ENCODE results near the gene SLC22A23. TPM values are rescaled to one million over a fixed set of nuclear protein-coding genes. Genes with fewer than 3 reads are reported as not detected.

Gene SLC22A23
- total RNA-seq, 1 experiment from 2014 or later: 38.2 TPM

- H3K36me3 Mint-ChIP-seq: peaks cover 25% of the 10 kb centered on the region
- H3K27me3 Mint-ChIP-seq (ENCODE audit: low read depth): no peaks in the 10 kb centered on the region
- ATAC-seq (no peak), DNase-seq (ENCODE audit: low spot score) (no peak)
- POLR2A ChIA-PET: no interaction called here
- H3K9me3 Mint-ChIP-seq: no peaks in the 10 kb centered on the region
- CTCF ChIA-PET: interaction anchor here (1.3 to 2.4 kb wide), 2 partner anchors 11 to 67 kb away, joined by 3 to 13 read pairs; no protein-coding TSS in a partner anchor
- peak overlapping the region; percentile 18 for H3K27ac Mint-ChIP-seq
- no peak for TF ChIP-seq FOXP1 (CRISPR knock-in tag; IDR thresholded peaks at IDR 0.05; ENCODE audit: borderline replicate concordance)
- TF ChIP-seq TP53 (CRISPR knock-in tag; IDR thresholded peaks at IDR 0.05): no peak
- peaks cover 6% of the 10 kb centered on the region for H3K4me1 Mint-ChIP-seq
- no peak overlapping the region for H3K4me3 Mint-ChIP-seq
These were observed 137.9 kb downstream of the SLC22A23 start for GRCh38 chr6:3318821-3319540.

GRCh38 chr6:3318226-3318625 is 138.6 kb downstream of the SLC22A23 start:
- Mint-ChIP-seq H3K36me3 (peaks cover 21% of the 10 kb centered on the region), H3K9me3 (no peaks in the 10 kb centered on the region), H3K27me3 (ENCODE audit: low read depth) (no peaks in the 10 kb centered on the region), H3K4me3 (no peak overlapping the region), H3K4me1 (peaks cover 9% of the 10 kb centered on the region), H3K27ac (no peak overlapping the region)
- TF ChIP-seq ZNF671 (CRISPR knock-in tag; IDR thresholded peaks at IDR 0.05) (no peak), ETV6 (CRISPR knock-in tag; IDR thresholded peaks at IDR 0.05) (no peak), ZBTB21 (CRISPR knock-in tag; IDR thresholded peaks at IDR 0.05; ENCODE audit: borderline replicate concordance) (no peak), ATF2 (CRISPR knock-in tag; IDR thresholded peaks at IDR 0.05; ENCODE audit: borderline replicate concordance, low read depth) (no peak), ZNF121 (CRISPR knock-in tag; IDR thresholded peaks at IDR 0.05) (no peak), TEAD4 (CRISPR knock-in tag; IDR thresholded peaks at IDR 0.05) (no peak), ZNF232 (CRISPR knock-in tag; IDR thresholded peaks at IDR 0.05) (no peak)
- no peak for DNase-seq (ENCODE audit: low spot score)
- no peak for ATAC-seq
- POLR2A ChIA-PET: no interaction called here
- CTCF ChIA-PET: no interaction called here

- H3K36me3 Mint-ChIP-seq: peaks cover 18% of the 10 kb centered on the region
- no peak overlapping the region for H3K27ac Mint-ChIP-seq
- ATAC-seq: no peak
- H3K4me3 Mint-ChIP-seq: no peak overlapping the region
- H3K4me1 Mint-ChIP-seq: peaks cover 9% of the 10 kb centered on the region
- TF ChIP-seq ATF1 (CRISPR knock-in tag; IDR thresholded peaks at IDR 0.05): no peak
- no peak for TF ChIP-seq TEAD4 (CRISPR knock-in tag; IDR thresholded peaks at IDR 0.05)
- no peak for TF ChIP-seq FOXP4 (CRISPR knock-in tag; IDR thresholded peaks at IDR 0.05)
- no peak for TF ChIP-seq FOXP1 (CRISPR knock-in tag; IDR thresholded peaks at IDR 0.05; ENCODE audit: borderline replicate concordance)
- no peak for TF ChIP-seq ELF4 (CRISPR knock-in tag; IDR thresholded peaks at IDR 0.05; ENCODE audit: low read depth)
- TF ChIP-seq ZNF671 (CRISPR knock-in tag; IDR thresholded peaks at IDR 0.05): no peak
- TF ChIP-seq MXD4 (CRISPR knock-in tag; IDR thresholded peaks at IDR 0.05; ENCODE audit: borderline replicate concordance): no peak
- no peak for TF ChIP-seq ZBTB43 (CRISPR knock-in tag; IDR thresholded peaks at IDR 0.05)
- CTCF ChIA-PET: no interaction called here
- POLR2A ChIA-PET: no interaction called here
- H3K27me3 Mint-ChIP-seq (ENCODE audit: low read depth): no peaks in the 10 kb centered on the region
- no peak for DNase-seq (ENCODE audit: low spot score)
- H3K9me3 Mint-ChIP-seq: no peaks in the 10 kb centered on the region
These were observed 139.1 kb downstream of the SLC22A23 start for GRCh38 chr6:3317741-3318211.

- ATAC-seq: no peak
- H3K9me3 Mint-ChIP-seq: no peaks in the 10 kb centered on the region
- peaks cover 16% of the 10 kb centered on the region for H3K36me3 Mint-ChIP-seq
- POLR2A ChIA-PET: no interaction called here
- H3K4me1 Mint-ChIP-seq: peaks cover 9% of the 10 kb centered on the region
- no peaks in the 10 kb centered on the region for H3K27me3 Mint-ChIP-seq (ENCODE audit: low read depth)
- H3K27ac Mint-ChIP-seq: no peak overlapping the region
- H3K4me3 Mint-ChIP-seq: no peak overlapping the region
- no peak for DNase-seq (ENCODE audit: low spot score)
- CTCF ChIA-PET: interaction anchor here (1.0 to 1.4 kb wide), 2 partner anchors 37 to 55 kb away, joined by 3 to 4 read pairs; no protein-coding TSS in a partner anchor
- TF ChIP-seq ELF4 (CRISPR knock-in tag; IDR thresholded peaks at IDR 0.05; ENCODE audit: low read depth) (no peak), MLX (CRISPR knock-in tag; IDR thresholded peaks at IDR 0.05) (no peak), ZNF121 (CRISPR knock-in tag; IDR thresholded peaks at IDR 0.05) (no peak), USF2 (CRISPR knock-in tag; IDR thresholded peaks at IDR 0.05) (no peak), ATF1 (CRISPR knock-in tag; IDR thresholded peaks at IDR 0.05) (no peak), ZNF263 (CRISPR knock-in tag; IDR thresholded peaks at IDR 0.05; ENCODE audit: low read depth) (no peak), ETV6 (CRISPR knock-in tag; IDR thresholded peaks at IDR 0.05) (no peak), SMAD3 (CRISPR knock-in tag; IDR thresholded peaks at IDR 0.05; ENCODE audit: borderline replicate concordance) (no peak), NFE2L1 (CRISPR knock-in tag; IDR thresholded peaks at IDR 0.05) (no peak), MXD4 (CRISPR knock-in tag; IDR thresholded peaks at IDR 0.05; ENCODE audit: borderline replicate concordance) (no peak), TEAD4 (CRISPR knock-in tag; IDR thresholded peaks at IDR 0.05) (no peak), SP1 (CRISPR knock-in tag; conservative IDR thresholded peaks at IDR 0.05) (no peak), ZNF396 (CRISPR knock-in tag; IDR thresholded peaks at IDR 0.05; ENCODE audit: borderline replicate concordance) (no peak), NR3C1 (CRISPR knock-in tag; conservative IDR thresholded peaks at IDR 0.05; ENCODE audit: low read depth) (no peak)
These were observed 140.0 kb downstream of the SLC22A23 start for GRCh38 chr6:3316818-3317217.
